Medulla oblongata (tissue), 1 donor: Measurements from ENCODE around the gene AFF3.

Source experiments
- DNase-seq: peaks from one replicate; pipeline ENCODE4 v3.0.0-alpha.2; 2015; ENCODE audit errors: extremely low spot score

The AFF3 gene

GRCh38 chr2:99888617-99889016 lies 253.8 kb downstream of the AFF3 start:
- no peak for DNase-seq

- DNase-seq, result no peak
These were observed 256.0 kb downstream of the AFF3 start for GRCh38 chr2:99886418-99886817.

GRCh38 chr2:99883358-99883757 lies 259.0 kb downstream of the AFF3 start:
- DNase-seq, result no peak

GRCh38 chr2:99881901-99882591 lies 260.3 kb downstream of the AFF3 start:
- DNase-seq, result no peak

- no peak for DNase-seq
These were observed 261.5 kb downstream of the AFF3 start for GRCh38 chr2:99880964-99881294.

GRCh38 chr2:99880148-99880963 lies 262.0 kb downstream of the AFF3 start:
- DNase-seq, result no peak

GRCh38 chr2:99879481-99879880 lies 262.9 kb downstream of the AFF3 start:
- DNase-seq, result no peak

GRCh38 chr2:99878581-99879350 lies 263.6 kb downstream of the AFF3 start:
- DNase-seq, result peak; percentile 22

- DNase-seq, result no peak
These were observed 264.4 kb downstream of the AFF3 start for GRCh38 chr2:99877963-99878362.

GRCh38 chr2:99876956-99877355 lies 265.4 kb downstream of the AFF3 start:
- no peak for DNase-seq

- no peak for DNase-seq
These were observed 266.7 kb downstream of the AFF3 start for GRCh38 chr2:99875627-99876201.

- no peak for DNase-seq
These were observed 274.1 kb downstream of the AFF3 start for GRCh38 chr2:99868260-99868659.

- no peak for DNase-seq
These were observed 274.6 kb downstream of the AFF3 start for GRCh38 chr2:99867770-99868169.

- no peak for DNase-seq
These were observed 276.3 kb downstream of the AFF3 start for GRCh38 chr2:99865818-99866676.

GRCh38 chr2:99864561-99865553 lies 277.5 kb downstream of the AFF3 start:
- DNase-seq, result peak; percentile 50

- no peak for DNase-seq
These were observed 278.5 kb downstream of the AFF3 start for GRCh38 chr2:99863903-99864270.

- DNase-seq, result no peak
These were observed 279.0 kb downstream of the AFF3 start for GRCh38 chr2:99863236-99863902.

- peak; percentile 18 for DNase-seq
These were observed 279.8 kb downstream of the AFF3 start for GRCh38 chr2:99862566-99862965.

GRCh38 chr2:99861376-99861760 lies 281.0 kb downstream of the AFF3 start:
- no peak for DNase-seq
